MM.1S (cell line): ENCODE results near the gene MAGI1.

ENCODE experiments used
- EZH2 ChIP-seq: fragments of 300-600 bp; sonication (generic); optimal IDR thresholded peaks from 2 replicates; pipeline ENCODE3; 2017; ENCODE audit warnings: low read depth, mild to moderate bottlenecking, antibody characterized with exemption, low read length, mixed read lengths
- TF ChIP-seq, protein P1 (sequence below): fragments of 300-600 bp; sonication (generic); IDR thresholded peaks from 2 replicates; pipeline ENCODE4 v1.5.1; 2016; ENCODE audit warnings: antibody characterized with exemption, low read length, mixed read lengths

DNA sequence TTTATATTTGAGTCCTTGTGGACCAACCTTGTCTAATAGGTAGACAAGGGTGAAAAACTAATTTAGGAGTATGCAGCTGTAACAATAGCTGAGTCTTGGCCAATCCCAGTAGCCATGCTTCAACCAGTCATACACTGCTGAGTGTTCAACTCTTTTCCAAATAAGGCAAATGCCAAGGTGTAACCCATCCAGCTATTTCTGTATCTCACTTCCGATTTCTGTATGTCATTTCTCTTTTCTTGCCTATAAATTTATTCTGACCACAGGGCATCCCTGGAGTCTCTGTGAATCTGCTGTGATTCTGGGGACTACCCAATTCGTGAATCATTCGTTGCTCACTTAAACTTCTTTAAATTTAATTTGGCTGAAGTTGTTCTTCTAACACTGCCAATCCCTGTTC is 93.2 kb downstream of the MAGI1 start:
- TF ChIP-seq, protein P1, sequence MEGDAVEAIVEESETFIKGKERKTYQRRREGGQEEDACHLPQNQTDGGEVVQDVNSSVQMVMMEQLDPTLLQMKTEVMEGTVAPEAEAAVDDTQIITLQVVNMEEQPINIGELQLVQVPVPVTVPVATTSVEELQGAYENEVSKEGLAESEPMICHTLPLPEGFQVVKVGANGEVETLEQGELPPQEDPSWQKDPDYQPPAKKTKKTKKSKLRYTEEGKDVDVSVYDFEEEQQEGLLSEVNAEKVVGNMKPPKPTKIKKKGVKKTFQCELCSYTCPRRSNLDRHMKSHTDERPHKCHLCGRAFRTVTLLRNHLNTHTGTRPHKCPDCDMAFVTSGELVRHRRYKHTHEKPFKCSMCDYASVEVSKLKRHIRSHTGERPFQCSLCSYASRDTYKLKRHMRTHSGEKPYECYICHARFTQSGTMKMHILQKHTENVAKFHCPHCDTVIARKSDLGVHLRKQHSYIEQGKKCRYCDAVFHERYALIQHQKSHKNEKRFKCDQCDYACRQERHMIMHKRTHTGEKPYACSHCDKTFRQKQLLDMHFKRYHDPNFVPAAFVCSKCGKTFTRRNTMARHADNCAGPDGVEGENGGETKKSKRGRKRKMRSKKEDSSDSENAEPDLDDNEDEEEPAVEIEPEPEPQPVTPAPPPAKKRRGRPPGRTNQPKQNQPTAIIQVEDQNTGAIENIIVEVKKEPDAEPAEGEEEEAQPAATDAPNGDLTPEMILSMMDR = no peak
- TF ChIP-seq EZH2 = no peak
